Fibroblast of mammary gland (primary cell): Measurements from ENCODE around the gene MBP.
A peak's percentile ranks its signal among the peaks of the same experiment; 100 is the strongest.
"Not testable (repeated sequence)": the region's sequence is repeated elsewhere in the genome, so short reads cannot be mapped to it uniquely, and the experiment has no call there.

Experiments used
- DNase-seq: peaks from one replicate; pipeline ENCODE4 v3.0.0-alpha.2; 2010; ENCODE audit warnings: low read depth
- H3K4me3 ChIP-seq: 2 replicates; pipeline ENCODE4 v1.5.1; 2011; ENCODE audit warnings: low read depth, mild to moderate bottlenecking, low read length, moderate library complexity; ENCODE audit not compliant: control insufficient read depth
- TF ChIP-seq, protein P1 (sequence below): conservative IDR thresholded peaks from 2 replicates; pipeline ENCODE4 v1.5.1; 2011; ENCODE audit warnings: low read depth, low read length, inconsistent platforms; ENCODE audit not compliant: control insufficient read depth, insufficient read depth

The MBP gene

DNA sequence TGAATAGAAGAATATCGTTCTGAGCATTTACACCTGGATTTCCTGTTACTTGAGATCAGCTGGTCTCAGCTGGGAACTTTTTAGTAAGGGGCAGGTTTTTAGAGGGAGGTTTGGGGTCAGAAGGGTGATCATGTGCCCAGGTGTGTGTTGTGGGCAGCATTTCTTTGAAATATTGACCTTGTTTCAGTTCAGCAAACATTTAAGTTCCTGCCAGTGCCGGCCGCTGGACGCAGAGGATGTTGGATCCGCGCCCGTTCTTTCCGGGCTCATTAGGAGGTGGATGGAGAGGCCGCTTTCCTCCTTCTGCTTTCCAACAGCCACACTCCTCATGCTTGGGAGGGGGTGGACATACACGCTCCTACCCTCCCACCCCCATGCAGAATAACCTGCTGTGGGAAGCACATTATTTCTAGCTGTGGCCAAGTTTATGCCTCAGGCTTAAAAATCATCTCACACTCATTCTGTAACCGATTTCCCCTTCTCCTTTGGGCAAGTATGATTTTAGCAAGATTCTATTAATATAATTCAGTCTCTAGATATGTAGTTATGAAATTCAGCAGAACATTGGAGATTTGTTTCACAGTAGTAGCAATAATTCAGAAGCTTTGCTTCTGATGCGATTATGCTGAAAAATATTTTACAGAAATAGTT, 178.9 kb downstream of the MBP start:
- TF ChIP-seq, protein P1, sequence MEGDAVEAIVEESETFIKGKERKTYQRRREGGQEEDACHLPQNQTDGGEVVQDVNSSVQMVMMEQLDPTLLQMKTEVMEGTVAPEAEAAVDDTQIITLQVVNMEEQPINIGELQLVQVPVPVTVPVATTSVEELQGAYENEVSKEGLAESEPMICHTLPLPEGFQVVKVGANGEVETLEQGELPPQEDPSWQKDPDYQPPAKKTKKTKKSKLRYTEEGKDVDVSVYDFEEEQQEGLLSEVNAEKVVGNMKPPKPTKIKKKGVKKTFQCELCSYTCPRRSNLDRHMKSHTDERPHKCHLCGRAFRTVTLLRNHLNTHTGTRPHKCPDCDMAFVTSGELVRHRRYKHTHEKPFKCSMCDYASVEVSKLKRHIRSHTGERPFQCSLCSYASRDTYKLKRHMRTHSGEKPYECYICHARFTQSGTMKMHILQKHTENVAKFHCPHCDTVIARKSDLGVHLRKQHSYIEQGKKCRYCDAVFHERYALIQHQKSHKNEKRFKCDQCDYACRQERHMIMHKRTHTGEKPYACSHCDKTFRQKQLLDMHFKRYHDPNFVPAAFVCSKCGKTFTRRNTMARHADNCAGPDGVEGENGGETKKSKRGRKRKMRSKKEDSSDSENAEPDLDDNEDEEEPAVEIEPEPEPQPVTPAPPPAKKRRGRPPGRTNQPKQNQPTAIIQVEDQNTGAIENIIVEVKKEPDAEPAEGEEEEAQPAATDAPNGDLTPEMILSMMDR: no peak
- no peak for DNase-seq
- H3K4me3 ChIP-seq: no peak overlapping the region

DNA sequence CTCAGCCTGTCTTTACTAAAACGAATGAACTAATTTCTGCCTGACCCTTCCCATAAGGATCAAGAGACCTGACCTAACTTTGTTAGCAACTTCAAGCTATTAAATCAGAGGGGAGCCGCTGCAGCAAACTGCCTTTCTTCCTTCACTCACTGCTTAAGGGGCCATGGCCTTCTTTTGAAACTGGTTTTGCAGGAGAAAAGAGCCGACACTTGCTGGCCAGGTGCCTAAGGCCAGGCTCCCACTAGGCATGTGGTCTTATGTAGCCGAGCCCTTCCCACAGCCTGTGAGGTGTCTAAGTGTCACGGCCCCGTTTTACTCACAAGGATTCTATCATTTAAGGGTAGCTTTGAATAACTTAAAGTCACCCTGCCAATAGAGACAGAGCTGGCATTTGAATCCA, 179.4 kb downstream of the MBP start:
- no peak for DNase-seq
- no peak overlapping the region for H3K4me3 ChIP-seq

DNA sequence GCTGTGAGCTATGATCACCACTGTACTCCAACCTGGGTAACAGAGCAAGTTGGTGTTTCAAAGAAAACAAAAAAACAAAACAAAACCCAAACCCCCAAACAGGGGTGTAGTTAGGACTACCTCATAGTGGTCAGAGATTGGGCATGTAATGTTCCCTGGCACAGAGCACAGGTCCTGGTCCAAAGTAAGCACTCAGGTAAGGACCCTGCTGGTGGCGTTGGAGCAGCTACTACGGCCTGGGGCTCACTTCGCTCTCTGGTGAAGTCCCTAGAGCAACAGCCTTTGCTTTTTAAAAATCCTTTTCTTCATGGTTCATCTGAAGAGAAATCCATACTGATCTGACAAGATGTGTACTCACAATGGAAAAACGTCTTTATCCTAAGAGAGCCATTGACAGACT, 179.8 kb downstream of the MBP start:
- TF ChIP-seq, protein P1: no peak
- H3K4me3 ChIP-seq: no peak overlapping the region
- no peak for DNase-seq

More for the DNA sequence above, 179.4 kb downstream of the MBP start:
- TF ChIP-seq, protein P1: no peak

DNA sequence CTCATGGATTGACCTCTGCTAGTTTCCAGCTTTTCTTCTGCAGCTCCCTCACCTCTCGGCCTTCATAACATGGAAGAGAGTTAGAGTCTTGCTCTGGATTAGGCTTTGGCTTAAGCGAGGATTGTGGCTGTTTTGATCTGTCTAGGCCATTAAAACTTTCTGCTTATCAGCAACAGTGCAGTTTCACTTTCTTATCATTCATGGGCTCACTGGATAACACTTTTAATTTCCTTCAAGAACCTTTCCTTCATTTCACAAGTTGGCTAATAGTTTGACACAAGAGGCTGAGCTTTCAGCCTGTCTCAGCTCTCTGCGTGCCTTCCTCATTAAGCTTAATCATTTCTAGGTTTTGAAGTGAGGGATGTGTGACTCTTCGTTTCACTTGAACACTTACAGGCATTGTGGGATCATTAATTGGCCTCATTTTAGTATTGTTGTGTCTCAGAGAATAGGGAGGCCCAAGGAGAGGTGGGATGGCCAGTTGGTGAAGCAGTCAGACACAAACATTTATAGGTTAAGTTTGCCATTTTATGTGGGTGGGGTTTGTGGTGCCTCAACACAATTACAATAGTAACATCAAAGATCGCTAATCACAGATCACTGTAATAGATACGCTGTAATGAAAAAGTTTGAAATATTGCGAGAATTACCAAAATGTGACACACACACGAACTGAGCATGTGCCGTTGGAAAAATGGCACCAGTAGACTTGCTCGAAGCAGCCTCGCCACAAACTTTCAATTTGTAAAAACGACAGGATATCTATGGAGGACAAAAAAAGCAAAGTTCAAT, 180.9 kb downstream of the MBP start:
- no peak overlapping the region for H3K4me3 ChIP-seq
- no peak for DNase-seq
- TF ChIP-seq, protein P1: no peak

DNA sequence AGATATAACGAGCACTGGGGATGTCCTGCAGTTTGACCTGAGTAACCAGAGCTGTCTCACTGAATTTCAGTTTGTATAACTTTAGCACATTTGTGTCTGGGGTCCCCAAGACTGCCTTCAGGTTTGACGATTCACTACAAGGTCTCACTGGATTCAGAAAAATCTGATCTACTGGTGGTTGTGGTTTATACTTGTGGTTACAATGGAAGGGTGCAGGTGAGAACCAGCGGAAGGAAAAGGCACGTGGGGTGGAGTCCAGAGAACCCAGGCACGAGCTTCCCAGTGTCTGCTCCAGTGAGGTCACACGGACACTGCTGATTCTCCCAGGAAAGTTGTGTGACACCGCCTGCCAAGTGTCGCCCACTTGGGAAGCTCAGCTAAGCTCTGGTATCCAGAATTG, 184.2 kb downstream of the MBP start:
- no peak overlapping the region for H3K4me3 ChIP-seq
- TF ChIP-seq, protein P1: no peak
- no peak for DNase-seq

DNA sequence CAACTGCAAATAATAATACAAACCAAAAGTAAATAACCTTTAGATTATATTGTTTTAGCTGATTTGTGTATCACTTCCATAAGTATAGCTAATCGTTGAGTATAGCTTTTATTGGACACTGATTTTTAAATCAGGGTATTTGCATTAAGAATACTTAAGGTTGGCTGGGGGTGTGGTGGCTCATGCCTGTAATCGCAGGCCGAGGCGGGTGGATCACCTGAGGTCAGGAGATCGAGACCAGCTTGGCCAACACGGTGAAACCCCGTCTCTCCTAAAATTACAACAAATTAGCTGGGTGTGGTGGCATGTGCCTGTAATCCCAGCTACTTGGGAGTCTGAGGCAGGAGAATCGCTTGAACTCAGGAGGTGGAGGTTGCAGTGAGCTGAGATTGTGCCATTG, 188.2 kb downstream of the MBP start:
- H3K4me3 ChIP-seq, DNase-seq: not testable (repeated sequence)

DNA sequence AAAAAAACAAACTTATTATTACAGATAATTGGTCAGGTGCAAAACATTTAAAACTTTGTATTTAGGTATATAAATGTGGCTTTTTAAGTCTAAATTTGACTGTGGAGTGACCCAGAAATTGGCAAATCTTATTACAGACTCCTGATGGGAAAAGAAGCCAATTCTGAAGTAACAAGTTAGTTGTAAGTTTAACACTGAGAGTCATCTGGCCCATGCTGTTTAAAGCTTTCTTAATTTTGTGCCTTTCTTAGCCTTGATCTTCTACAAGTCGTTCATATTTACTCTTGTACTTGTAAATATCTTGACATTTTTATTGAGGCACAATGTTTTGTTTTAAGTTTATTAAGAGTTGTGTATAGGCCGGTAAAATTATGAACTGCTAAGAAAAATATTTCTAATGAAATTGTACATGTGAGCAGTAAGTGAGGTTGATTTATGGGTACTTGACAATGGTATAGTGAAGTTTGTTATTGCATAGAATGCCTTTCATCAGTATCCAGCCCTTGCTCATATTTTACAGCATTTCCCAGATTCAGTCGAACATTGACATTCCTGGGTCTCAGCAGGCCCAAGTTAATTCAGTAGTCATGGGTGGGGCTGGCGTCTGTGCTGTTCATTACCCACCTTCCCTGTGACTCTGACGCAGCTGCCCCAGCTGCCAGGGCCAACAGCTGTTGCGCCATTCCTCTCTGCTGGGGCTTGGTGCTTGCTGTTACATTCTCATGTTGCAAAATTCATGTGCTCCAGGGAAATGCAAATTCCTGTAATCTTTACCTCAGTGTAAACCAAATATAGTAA, 188.8 kb downstream of the MBP start:
- H3K4me3 ChIP-seq: no peak overlapping the region
- TF ChIP-seq, protein P1: no peak
- peak; percentile 83 for DNase-seq
